K562 (cell line): ENCODE results near the gene NAA80. TPM values are rescaled to one million over a fixed set of nuclear protein-coding genes. Genes with fewer than 3 reads are reported as not detected.
A peak's percentile ranks its signal among the peaks of the same experiment; 100 is the strongest.

Experiments
- BRCA1 ChIP-seq, 2 experiments: fragments of 450-650 bp in 1 of 2; sonication (generic) in 1 of 2; formaldehyde crosslinking in 1 of 2; IDR thresholded peaks; 2 replicates each; pipeline versions ENCODE4 v1.5.0 to v1.6.1; 2017 to 2020; ENCODE audit warnings: mild to moderate bottlenecking in 1 of 2, missing genetic modification reagents in 1 of 2
- EZH2 ChIP-seq: IDR thresholded peaks from 2 replicates; pipeline ENCODE4 v1.6.1; 2012; ENCODE audit warnings: low read depth, mild to moderate bottlenecking, inconsistent platforms, low read length, borderline replicate concordance
- FOXK1 ChIP-seq: sonication (generic); formaldehyde crosslinking; IDR thresholded peaks from 2 replicates; pipeline ENCODE4 v1.8.0; 2022; ENCODE audit warnings: missing genetic modification reagents, mild to moderate bottlenecking, borderline replicate concordance
- HMG20A ChIP-seq: fragments of 450-650 bp; formaldehyde crosslinking; conservative IDR thresholded peaks from 2 replicates; pipeline ENCODE4 v1.4.0; 2020; ENCODE audit warnings: mild to moderate bottlenecking, mixed read lengths
- JUNB ChIP-seq: fragments of 450-650 bp; formaldehyde crosslinking; conservative IDR thresholded peaks from 2 replicates; pipeline ENCODE4 v1.4.0; 2020; ENCODE audit warnings: mild to moderate bottlenecking
- KDM5B ChIP-seq: fragments of 200-600 bp; sonication (generic); IDR thresholded peaks from 2 replicates; pipeline ENCODE4 v1.6.1; 2012; ENCODE audit warnings: low read depth, mild to moderate bottlenecking, moderate library complexity, low read length, control low read depth, inconsistent platforms; ENCODE audit not compliant: insufficient replicate concordance
- MAFK ChIP-seq: IDR thresholded peaks from 2 replicates; pipeline ENCODE4 v1.6.1; 2011; ENCODE audit warnings: low read length, improper control_type of control experiment
- NONO ChIP-seq, 2 experiments: fragments of 200-400 bp in 1 of 2; fragments of 450-650 bp in 1 of 2; formaldehyde crosslinking in 1 of 2; IDR thresholded peaks; 2 replicates each; pipeline ENCODE4 v1.6.1; 2017; ENCODE audit warnings: low read depth in 2 of 2, mild to moderate bottlenecking in 2 of 2, moderate library complexity in 2 of 2, low read length in 1 of 2
- PML ChIP-seq: IDR thresholded peaks from 2 replicates; pipeline ENCODE4 v1.6.1; 2012; ENCODE audit warnings: low read length, inconsistent platforms
- RFX7 ChIP-seq: fragments of 250-450 bp; sonication (Bioruptor Pico); IDR thresholded peaks from 2 replicates; pipeline ENCODE4 v1.5.1; 2021; ENCODE audit warnings: mild to moderate bottlenecking
- SIN3B ChIP-seq: fragments of 450-650 bp; IDR thresholded peaks from 2 replicates; pipeline ENCODE4 v1.6.1; 2017; ENCODE audit warnings: low read depth, mild to moderate bottlenecking, moderate library complexity
- SRSF1 ChIP-seq: fragments of 200-400 bp; formaldehyde crosslinking; IDR thresholded peaks from 2 replicates; pipeline ENCODE4 v1.6.1; 2017; ENCODE audit warnings: mild to moderate bottlenecking, low read depth, low read length, moderate library complexity
- XRCC5 ChIP-seq: fragments of 200-400 bp; formaldehyde crosslinking; IDR thresholded peaks from 2 replicates; pipeline ENCODE4 v1.6.1; 2017; ENCODE audit warnings: low read depth, mild to moderate bottlenecking, low read length
- YBX1 ChIP-seq: fragments of 450-650 bp; IDR thresholded peaks from 2 replicates; pipeline ENCODE4 v1.7.1; 2016; ENCODE audit warnings: mild to moderate bottlenecking
- ZNF239 ChIP-seq: fragments of 250-450 bp; sonication (Bioruptor Pico); IDR thresholded peaks from 2 replicates; pipeline ENCODE4 v1.4.0; 2020; ENCODE audit warnings: mild to moderate bottlenecking
- ZNF507 ChIP-seq: conservative IDR thresholded peaks from 2 replicates; pipeline ENCODE4 v1.6.1; 2017; ENCODE audit warnings: missing genetic modification characterization, missing compliant biosample characterization
- ZNF764 ChIP-seq: fragments of 250-450 bp; sonication (Bioruptor Pico); IDR thresholded peaks from 2 replicates; pipeline ENCODE4 v1.4.0; 2020; ENCODE audit warnings: low read depth, mild to moderate bottlenecking, moderate library complexity
- ZNF778 ChIP-seq: fragments of 450-650 bp; formaldehyde crosslinking; IDR thresholded peaks from 2 replicates; pipeline ENCODE4 v1.4.0; 2020; ENCODE audit warnings: mild to moderate bottlenecking, moderate library complexity
- ZSCAN29 ChIP-seq: fragments of 450-650 bp; IDR thresholded peaks from 2 replicates; pipeline ENCODE4 v1.6.1; 2017
- polyA plus RNA-seq, 8 experiments: library from polyadenylated mRNA; depleted of rRNA in 4 of 8; stranded (reverse) in 5 of 8; unstranded in 3 of 8; fragments of >200 nt; fragmentation: Nextera tagmentation in 2 of 8; fragmentation: Illumina TruSeq in 1 of 8; extraction: Ambion mirVana in 2 of 8; extraction: Trizol in 1 of 8; gene quantifications; 2 replicates each; pipeline versions ENCODE4 v1.2.1 to v1.2.3, GENCODE V29; 2011 to 2014; ENCODE audit warnings: inconsistent platforms in 1 of 8, missing spikeins in 1 of 8
- total RNA-seq, 7 experiments: library from RNA; depleted of rRNA in 6 of 7; stranded (reverse); fragments of >200 nt in 6 of 7; fragmentation: Illumina TruSeq in 2 of 7; extraction: Trizol in 2 of 7; gene quantifications; 2 replicates each; pipeline versions ENCODE4 v1.2.1 to v1.2.3, GENCODE V29; 2011 to 2021; ENCODE audit warnings: low replicate concordance in 1 of 7
- TF ChIP-seq, protein P1 (sequence below): fragments of 450-650 bp; IDR thresholded peaks from 2 replicates; pipeline ENCODE4 v1.6.1; 2017; ENCODE audit warnings: antibody characterized with exemption, mild to moderate bottlenecking
- TF ChIP-seq, protein P2 (sequence below): IDR thresholded peaks from 2 replicates; pipeline ENCODE4 v1.6.1; 2012; ENCODE audit warnings: low read depth, low read length, improper control_type of control experiment, borderline replicate concordance
- TF ChIP-seq, protein P3 (sequence below): conservative IDR thresholded peaks from 2 replicates; pipeline ENCODE4 v1.6.1; 2011; ENCODE audit warnings: low read depth, mild to moderate bottlenecking, low read length; ENCODE audit not compliant: control insufficient read depth

NAA80 gene
- total and polyA plus RNA-seq, 9 of the 15 experiments (the other 6 are each of a cell fraction or from before 2014, with no cell fraction given), result 0.82 to 24.0 (median 8.6) TPM

DNA sequence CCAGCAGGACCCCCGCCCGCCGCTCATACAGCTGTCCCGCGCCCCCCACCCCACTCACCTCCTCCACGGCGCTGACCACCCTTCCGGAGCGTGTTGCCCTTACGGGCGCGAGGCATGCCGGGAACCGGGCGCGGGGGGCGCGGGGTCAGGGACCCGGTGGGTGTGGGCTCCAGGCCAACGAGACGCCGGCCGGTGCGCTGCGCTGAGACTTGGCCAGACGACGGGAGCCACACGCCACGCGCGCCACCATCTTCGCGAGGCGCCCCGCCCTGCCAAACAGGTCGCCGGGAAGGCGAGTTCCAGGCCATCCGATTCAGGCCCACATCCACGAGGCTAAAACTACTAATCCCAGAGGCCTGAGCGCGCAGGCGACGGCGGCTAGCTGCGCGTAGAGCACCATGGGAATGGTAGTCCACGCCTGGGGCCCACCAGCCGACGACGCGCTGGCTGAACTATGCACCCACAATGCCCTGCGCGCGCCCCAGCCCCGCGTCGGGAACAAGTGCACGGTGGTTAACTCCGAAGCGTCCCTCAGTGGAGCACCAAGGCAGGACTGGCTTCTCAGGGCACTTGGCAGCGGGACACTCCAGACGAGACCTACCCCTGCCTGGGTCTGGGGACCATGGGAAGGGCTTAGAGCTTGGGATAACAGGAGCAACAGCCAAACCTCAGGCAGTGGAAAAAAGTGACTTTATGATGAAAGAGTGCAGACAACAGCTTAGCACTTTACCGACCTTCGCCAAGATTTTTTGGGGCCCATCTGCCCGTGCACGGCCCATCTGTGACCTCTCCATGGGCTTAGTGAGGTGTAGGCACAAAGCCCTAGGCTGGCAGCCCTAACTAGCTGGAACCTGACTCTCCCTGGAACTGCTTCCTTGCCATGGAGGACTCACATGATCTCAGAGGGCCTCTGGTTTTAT is 6.8 kb downstream of the NAA80 start, which contains the start of gene IFRD2 (continued):
- TF ChIP-seq, protein P1, sequence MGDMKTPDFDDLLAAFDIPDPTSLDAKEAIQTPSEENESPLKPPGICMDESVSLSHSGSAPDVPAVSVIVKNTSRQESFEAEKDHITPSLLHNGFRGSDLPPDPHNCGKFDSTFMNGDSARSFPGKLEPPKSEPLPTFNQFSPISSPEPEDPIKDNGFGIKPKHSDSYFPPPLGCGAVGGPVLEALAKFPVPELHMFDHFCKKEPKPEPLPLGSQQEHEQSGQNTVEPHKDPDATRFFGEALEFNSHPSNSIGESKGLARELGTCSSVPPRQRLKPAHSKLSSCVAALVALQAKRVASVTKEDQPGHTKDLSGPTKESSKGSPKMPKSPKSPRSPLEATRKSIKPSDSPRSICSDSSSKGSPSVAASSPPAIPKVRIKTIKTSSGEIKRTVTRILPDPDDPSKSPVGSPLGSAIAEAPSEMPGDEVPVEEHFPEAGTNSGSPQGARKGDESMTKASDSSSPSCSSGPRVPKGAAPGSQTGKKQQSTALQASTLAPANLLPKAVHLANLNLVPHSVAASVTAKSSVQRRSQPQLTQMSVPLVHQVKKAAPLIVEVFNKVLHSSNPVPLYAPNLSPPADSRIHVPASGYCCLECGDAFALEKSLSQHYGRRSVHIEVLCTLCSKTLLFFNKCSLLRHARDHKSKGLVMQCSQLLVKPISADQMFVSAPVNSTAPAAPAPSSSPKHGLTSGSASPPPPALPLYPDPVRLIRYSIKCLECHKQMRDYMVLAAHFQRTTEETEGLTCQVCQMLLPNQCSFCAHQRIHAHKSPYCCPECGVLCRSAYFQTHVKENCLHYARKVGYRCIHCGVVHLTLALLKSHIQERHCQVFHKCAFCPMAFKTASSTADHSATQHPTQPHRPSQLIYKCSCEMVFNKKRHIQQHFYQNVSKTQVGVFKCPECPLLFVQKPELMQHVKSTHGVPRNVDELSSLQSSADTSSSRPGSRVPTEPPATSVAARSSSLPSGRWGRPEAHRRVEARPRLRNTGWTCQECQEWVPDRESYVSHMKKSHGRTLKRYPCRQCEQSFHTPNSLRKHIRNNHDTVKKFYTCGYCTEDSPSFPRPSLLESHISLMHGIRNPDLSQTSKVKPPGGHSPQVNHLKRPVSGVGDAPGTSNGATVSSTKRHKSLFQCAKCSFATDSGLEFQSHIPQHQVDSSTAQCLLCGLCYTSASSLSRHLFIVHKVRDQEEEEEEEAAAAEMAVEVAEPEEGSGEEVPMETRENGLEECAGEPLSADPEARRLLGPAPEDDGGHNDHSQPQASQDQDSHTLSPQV, result peak; percentile 97
- TF ChIP-seq XRCC5, result no peak; the same call in 1 of the 2 replicates
- TF ChIP-seq YBX1, result no peak
- no peak for TF ChIP-seq FOXK1 (CRISPR knock-in tag)
- peak; percentile 61 for TF ChIP-seq KDM5B
- TF ChIP-seq JUNB (CRISPR knock-in tag), result no peak
- TF ChIP-seq, protein P2, sequence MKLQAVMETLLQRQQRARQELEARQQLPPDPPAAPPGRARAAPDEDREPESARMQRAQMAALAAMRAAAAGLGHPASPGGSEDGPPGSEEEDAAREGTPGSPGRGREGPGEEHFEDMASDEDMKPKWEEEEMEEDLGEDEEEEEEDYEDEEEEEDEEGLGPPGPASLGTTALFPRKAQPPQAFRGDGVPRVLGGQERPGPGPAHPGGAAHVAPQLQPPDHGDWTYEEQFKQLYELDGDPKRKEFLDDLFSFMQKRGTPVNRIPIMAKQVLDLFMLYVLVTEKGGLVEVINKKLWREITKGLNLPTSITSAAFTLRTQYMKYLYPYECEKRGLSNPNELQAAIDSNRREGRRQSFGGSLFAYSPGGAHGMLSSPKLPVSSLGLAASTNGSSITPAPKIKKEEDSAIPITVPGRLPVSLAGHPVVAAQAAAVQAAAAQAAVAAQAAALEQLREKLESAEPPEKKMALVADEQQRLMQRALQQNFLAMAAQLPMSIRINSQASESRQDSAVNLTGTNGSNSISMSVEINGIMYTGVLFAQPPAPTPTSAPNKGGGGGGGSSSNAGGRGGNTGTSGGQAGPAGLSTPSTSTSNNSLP, result no peak
- no peak for TF ChIP-seq NONO (IDR thresholded peaks at IDR 0.05; ENCODE audit: low read depth in 2 of 2, low read length in 1 of 2)
- TF ChIP-seq ZNF507, result no peak
- TF ChIP-seq ZNF764 (CRISPR knock-in tag), result no peak
- TF ChIP-seq EZH2, result no peak
- no peak for TF ChIP-seq SRSF1
- TF ChIP-seq HMG20A (CRISPR knock-in tag), result no peak
- peak; percentile 81 for TF ChIP-seq SIN3B
- TF ChIP-seq, protein P3, sequence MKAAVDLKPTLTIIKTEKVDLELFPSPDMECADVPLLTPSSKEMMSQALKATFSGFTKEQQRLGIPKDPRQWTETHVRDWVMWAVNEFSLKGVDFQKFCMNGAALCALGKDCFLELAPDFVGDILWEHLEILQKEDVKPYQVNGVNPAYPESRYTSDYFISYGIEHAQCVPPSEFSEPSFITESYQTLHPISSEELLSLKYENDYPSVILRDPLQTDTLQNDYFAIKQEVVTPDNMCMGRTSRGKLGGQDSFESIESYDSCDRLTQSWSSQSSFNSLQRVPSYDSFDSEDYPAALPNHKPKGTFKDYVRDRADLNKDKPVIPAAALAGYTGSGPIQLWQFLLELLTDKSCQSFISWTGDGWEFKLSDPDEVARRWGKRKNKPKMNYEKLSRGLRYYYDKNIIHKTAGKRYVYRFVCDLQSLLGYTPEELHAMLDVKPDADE, result peak; percentile 100
- TF ChIP-seq RFX7, result no peak
- TF ChIP-seq MAFK, result no peak
- no peak for TF ChIP-seq ZNF778
- no peak for TF ChIP-seq BRCA1 (IDR thresholded peaks at IDR 0.05)
- TF ChIP-seq BRCA1 (CRISPR knock-in tag; IDR thresholded peaks at IDR 0.05), result no peak
- TF ChIP-seq ZNF239, result peak; percentile 65; the same call in 1 of the 2 replicates
- no peak for TF ChIP-seq PML
- no peak for TF ChIP-seq ZSCAN29
